ENCODE results near the gene LIN52. TPM values are rescaled to one million over a fixed set of nuclear protein-coding genes. Genes with fewer than 3 reads are reported as not detected.

Gene LIN52
- total RNA-seq, 4 donors from 2014 or later, result 5.6 to 11.3 (median 10.8) TPM

- DNase-seq (ENCODE audit: low spot score), result no peak
- no peak for ATAC-seq (ENCODE audit: low FRiP score)
- TF ChIP-seq CTCF (IDR thresholded peaks at IDR 0.05), result no peak
Measured at GRCh38 chr14:74221741-74222140, 137.0 kb downstream of the LIN52 start.

GRCh38 chr14:74223016-74223415 lies 138.3 kb downstream of the LIN52 start:
- no peak for TF ChIP-seq CTCF (IDR thresholded peaks at IDR 0.05)

GRCh38 chr14:74231784-74232183 lies 147.0 kb downstream of the LIN52 start:
- DNase-seq (ENCODE audit: low spot score), result no peak
- ATAC-seq (ENCODE audit: low FRiP score), result no peak
- TF ChIP-seq CTCF (IDR thresholded peaks at IDR 0.05), result no peak

More at GRCh38 chr14:74223016-74223415, 138.3 kb downstream of the LIN52 start:
- ATAC-seq (ENCODE audit: low FRiP score), result no peak
- no peak for DNase-seq (ENCODE audit: low spot score)

GRCh38 chr14:74235017-74235416 lies 150.3 kb downstream of the LIN52 start:
- DNase-seq (ENCODE audit: low spot score) (no peak), ATAC-seq (ENCODE audit: low FRiP score) (no peak)
- TF ChIP-seq CTCF (IDR thresholded peaks at IDR 0.05), result no peak

GRCh38 chr14:74237441-74237840 lies 152.7 kb downstream of the LIN52 start:
- ATAC-seq (ENCODE audit: low FRiP score) (no peak), DNase-seq (ENCODE audit: low spot score) (no peak)
- no peak for TF ChIP-seq CTCF (IDR thresholded peaks at IDR 0.05)

GRCh38 chr14:74238974-74239847 lies 154.5 kb downstream of the LIN52 start, which contains the start of gene VSX2:
VSX2 (plus strand) TSS chr14:74239449; CDS start chr14:74239562, 113 bp downstream.
- no peak for TF ChIP-seq CTCF (IDR thresholded peaks at IDR 0.05)
- ATAC-seq (ENCODE audit: low FRiP score) (no peak), DNase-seq (ENCODE audit: low spot score) (no peak)

Measured in omental fat pad (tissue), 4 donors.